A204.1 (cell line): ENCODE measurements around the gene MUC6.

Experiments used
- FAIRE-seq: peaks from 2 replicates; lab custom pipeline; 2012; peaks lifted over from hg19 to GRCh38; lab: Jason Lieb, UNC

The MUC6 gene, protein sequence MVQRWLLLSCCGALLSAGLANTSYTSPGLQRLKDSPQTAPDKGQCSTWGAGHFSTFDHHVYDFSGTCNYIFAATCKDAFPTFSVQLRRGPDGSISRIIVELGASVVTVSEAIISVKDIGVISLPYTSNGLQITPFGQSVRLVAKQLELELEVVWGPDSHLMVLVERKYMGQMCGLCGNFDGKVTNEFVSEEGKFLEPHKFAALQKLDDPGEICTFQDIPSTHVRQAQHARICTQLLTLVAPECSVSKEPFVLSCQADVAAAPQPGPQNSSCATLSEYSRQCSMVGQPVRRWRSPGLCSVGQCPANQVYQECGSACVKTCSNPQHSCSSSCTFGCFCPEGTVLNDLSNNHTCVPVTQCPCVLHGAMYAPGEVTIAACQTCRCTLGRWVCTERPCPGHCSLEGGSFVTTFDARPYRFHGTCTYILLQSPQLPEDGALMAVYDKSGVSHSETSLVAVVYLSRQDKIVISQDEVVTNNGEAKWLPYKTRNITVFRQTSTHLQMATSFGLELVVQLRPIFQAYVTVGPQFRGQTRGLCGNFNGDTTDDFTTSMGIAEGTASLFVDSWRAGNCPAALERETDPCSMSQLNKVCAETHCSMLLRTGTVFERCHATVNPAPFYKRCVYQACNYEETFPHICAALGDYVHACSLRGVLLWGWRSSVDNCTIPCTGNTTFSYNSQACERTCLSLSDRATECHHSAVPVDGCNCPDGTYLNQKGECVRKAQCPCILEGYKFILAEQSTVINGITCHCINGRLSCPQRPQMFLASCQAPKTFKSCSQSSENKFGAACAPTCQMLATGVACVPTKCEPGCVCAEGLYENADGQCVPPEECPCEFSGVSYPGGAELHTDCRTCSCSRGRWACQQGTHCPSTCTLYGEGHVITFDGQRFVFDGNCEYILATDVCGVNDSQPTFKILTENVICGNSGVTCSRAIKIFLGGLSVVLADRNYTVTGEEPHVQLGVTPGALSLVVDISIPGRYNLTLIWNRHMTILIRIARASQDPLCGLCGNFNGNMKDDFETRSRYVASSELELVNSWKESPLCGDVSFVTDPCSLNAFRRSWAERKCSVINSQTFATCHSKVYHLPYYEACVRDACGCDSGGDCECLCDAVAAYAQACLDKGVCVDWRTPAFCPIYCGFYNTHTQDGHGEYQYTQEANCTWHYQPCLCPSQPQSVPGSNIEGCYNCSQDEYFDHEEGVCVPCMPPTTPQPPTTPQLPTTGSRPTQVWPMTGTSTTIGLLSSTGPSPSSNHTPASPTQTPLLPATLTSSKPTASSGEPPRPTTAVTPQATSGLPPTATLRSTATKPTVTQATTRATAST (N-terminal part only)

DNA sequence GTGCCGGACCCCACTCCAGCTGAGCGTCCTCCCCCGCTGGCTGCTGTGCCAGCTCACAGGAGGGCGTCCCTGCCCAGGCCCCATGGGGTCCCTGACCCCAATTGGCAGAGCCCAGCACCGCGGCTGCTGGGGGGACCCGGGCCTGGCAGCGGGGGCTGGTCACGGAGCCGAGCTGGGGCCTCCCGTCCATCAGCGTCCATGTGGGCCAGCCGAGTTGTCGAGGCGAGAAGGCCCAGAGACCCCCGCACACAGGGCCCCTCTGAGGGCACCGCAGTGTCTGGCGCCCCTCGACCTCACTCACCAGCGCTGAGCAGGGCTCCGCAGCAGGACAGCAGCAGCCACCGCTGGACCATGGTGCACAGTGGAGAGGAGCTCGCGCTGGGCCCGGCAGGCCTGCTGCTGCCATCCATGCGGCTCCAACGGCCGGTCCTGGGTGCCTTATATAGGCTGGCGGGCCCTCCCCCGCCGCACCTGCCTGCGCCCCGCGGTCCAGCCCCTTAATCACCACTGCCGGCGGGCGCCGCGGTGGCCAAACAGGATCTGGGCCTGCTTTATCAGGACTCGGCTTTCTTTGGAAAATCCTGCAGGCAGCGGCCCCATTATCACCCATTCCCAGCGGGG is at the start of gene MUC6:
Gene MUC6, minus strand, starts transcription at position 416 of the 621 bp plus-strand sequence. Its CDS starts 63 bp downstream, at position 353.
- no peak for FAIRE-seq

- FAIRE-seq = no peak
Observed at GRCh38 chr11:1085440-1086170, 49.1 kb upstream of the MUC6 start.

DNA sequence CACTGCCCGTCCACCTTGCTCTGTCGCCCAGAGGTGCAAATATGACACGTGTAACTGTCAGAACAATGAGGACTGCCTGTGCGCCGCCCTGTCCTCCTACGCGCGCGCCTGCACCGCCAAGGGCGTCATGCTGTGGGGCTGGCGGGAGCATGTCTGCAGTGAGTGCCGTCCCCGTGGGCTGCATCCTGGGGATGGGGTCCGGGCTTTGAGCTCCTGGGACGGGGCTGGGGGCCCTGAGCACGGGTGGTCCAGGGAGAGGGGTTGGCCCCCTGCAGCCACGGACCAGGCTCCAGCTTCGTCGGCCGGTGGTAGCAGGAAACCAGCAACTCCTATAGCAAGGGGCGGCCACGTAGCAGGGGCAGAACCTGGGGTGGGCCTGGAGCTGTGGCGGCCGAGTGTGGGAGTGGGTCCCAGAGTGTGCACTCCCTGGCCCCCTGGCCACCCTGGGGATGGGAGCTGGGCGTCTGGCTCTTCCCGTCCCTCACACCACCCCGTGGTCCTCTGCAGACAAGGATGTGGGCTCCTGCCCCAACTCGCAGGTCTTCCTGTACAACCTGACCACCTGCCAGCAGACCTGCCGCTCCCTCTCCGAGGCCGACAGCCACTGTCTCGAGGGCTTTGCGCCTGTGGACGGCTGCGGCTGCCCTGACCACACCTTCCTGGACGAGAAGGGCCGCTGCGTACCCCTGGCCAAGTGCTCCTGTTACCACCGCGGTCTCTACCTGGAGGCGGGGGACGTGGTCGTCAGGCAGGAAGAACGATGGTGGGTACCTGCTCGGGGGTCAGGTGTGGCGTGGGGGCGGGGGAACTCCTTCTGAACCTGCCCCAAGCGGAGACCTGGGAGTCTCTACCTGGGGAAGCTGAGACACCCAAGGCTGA is 48.3 kb upstream of the MUC6 start:
- FAIRE-seq = no peak

GRCh38 chr11:1083621-1084551 is 47.4 kb upstream of the MUC6 start:
- no peak for FAIRE-seq

DNA sequence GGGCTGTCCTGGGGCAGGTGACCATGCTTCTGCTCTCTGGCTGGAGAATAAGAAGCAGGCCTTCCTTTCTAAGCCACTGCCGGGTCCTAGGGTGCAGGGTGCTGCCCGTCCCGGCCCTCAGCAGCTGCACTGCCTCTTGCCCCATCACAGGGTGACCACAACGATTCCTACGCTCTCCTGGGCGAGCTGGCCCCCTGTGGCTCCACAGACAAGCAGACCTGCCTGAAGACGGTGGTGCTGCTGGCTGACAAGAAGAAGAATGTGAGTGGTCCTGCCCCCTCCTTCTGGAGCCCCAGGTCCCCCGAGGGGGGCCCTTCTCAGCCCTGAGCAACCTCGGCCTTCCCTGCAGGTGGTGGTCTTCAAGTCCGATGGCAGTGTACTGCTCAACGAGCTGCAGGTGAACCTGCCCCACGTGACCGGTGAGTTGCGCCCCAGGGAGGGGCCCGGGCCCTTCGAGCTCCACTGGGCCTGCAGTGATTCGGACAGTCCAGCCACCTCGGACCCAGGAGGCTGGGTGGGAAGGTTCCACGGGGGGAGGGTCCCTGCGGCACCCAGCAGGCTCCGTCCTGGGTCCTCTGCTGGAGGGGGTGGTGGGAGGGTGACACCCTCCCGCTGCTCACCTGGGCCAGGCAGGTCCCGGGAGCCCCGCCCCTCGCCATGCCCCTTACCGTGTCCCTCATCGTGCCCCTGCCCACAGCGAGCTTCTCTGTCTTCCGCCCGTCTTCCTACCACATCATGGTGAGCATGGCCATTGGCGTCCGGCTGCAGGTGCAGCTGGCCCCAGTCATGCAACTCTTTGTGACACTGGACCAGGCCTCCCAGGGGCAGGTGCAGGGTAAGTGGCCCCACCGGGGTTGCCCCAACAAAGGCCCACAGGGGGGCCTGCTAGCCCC is 46.5 kb upstream of the MUC6 start:
- FAIRE-seq = no peak

DNA sequence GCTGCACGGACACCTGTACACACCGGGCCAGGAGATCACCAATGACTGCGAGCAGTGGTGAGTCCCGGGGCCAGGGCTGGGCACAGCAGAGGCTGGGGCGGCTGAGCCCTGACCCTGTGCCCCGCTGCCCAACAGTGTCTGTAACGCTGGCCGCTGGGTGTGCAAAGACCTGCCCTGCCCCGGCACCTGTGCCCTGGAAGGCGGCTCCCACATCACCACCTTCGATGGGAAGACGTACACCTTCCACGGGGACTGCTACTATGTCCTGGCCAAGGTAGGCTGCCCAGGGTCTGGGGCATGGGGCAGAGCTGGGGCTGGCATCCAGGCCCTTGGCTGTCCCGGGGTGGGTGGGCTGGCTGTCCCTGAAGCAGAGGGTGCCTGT is 45.8 kb upstream of the MUC6 start:
- FAIRE-seq = no peak

GRCh38 chr11:1081601-1082311 is 45.2 kb upstream of the MUC6 start:
- FAIRE-seq = no peak

GRCh38 chr11:1078191-1078601 is 41.7 kb upstream of the MUC6 start:
- no peak for FAIRE-seq

DNA sequence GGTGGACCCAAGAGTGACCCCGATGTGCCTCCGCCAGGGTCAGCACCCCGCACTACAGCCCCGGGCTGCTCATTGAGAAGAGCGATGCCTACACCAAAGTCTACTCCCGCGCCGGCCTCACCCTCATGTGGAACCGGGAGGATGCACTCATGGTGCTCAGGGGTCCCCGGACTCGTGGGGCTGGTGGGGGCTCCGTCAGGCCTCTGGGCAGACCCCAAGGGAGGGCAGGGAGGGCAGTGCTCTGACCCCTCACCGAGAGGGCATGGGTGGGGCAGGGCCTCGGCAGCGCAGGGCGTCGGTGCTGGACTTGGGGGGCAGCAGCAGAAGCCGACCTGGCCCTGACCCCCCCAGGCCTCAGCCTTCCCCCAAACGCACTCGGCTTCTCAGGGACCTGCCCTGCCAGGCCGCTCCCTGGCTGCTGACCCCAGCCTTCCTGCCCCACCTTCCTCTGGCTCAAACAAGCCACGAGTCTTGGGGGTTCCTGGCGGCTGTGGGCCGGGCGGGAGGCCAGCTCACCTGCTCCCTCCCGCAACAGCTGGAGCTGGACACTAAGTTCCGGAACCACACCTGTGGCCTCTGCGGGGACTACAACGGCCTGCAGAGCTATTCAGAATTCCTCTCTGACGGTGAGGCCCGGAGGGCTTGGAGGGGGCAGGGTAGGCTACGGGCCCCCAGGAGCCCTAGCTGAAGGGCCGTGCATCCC is 41.0 kb upstream of the MUC6 start:
- FAIRE-seq = no peak

- no peak for FAIRE-seq
Observed at GRCh38 chr11:1077033-1077416, 40.5 kb upstream of the MUC6 start.

DNA sequence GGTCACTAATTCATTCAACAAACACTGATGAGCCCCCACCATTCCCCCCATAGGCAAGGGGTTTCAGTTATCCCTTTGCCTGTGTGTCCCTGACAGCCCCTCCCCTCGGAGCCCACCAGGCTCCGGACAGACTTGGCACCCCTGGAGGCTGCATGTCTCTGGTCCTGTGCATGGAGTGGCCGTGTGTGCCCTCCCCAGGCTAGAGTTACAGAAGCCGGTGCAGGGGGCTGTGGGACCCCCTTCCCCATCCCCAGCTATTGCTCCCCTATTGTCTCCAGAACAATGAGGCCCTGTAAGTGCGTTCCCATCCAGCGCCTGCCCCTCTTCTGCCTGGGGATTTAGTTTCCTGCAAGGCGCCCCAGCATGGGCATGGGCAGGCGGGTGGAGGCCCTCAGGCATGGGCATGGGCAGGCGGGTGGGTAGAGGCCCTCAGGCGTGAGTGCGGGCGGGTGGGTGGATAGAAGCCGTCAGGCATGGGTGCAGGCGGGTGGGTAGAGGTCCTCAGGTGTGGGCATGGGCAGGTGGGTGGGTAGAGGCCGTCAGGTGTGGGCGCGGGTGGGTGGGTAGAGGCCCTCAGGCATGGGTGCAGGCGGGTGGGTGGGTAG is 39.6 kb upstream of the MUC6 start:
- FAIRE-seq = no peak

GRCh38 chr11:1075341-1075911 is 38.9 kb upstream of the MUC6 start:
- FAIRE-seq = no peak

DNA sequence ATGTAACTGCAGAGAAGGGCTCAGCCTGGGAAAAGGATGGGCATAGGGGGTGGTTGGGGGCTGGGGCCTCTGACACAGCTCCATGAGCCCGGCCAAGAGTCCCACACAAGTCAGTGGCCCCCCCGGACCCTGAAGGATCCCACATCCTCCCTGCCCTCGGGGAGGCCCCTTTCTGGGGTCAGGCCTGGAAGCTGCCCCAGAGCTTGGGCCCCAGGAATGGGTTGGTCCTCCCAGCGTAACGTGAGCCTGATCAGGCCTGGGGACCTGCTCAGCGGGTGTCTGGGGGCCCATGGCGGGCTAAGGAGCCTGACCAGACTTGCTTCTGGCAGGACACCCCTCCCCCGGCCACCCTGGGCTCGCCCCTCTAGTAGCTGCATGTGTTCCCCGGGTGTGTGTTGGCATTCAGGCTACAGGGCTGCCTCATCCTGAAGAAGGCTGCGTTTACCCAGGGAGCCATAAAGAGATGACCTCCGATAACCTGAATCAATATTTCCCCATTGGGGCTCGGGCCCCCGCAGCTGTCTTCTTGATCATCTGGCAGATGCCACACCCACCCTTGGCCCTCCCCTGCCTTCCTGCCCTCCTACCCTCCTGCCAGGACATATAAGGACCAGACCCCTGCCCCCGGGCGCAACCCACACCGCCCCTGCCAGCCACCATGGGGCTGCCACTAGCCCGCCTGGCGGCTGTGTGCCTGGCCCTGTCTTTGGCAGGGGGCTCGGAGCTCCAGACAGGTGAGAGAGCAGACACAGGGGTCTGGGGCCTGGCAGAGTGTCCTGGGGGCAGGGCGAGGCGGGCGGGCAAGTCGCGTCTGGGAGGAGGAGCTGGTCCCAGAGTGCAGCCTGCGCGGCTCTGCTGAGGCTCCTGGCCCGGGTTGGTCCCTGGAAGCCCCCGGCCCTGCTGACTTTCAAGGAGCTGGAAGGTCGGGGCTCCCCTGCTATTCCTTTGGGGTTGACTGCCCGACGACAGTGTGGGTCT is 38.0 kb upstream of the MUC6 start, which contains the start of gene MUC2:
Gene MUC2, plus strand, starts transcription at position 631 of the 978 bp plus-strand sequence.
- FAIRE-seq = no peak

- no peak for FAIRE-seq
Observed at GRCh38 chr11:1073851-1074243, 37.3 kb upstream of the MUC6 start.
